ENCODE results near the gene LRMDA. TPM values are rescaled to one million over a fixed set of nuclear protein-coding genes. Genes with fewer than 3 reads are reported as not detected.

LRMDA gene
- total and polyA plus RNA-seq, 2 of the 13 experiments (the other 11 are each of a cell fraction or from before 2014, with no cell fraction given) = 13.4 to 22.0 TPM

DNA sequence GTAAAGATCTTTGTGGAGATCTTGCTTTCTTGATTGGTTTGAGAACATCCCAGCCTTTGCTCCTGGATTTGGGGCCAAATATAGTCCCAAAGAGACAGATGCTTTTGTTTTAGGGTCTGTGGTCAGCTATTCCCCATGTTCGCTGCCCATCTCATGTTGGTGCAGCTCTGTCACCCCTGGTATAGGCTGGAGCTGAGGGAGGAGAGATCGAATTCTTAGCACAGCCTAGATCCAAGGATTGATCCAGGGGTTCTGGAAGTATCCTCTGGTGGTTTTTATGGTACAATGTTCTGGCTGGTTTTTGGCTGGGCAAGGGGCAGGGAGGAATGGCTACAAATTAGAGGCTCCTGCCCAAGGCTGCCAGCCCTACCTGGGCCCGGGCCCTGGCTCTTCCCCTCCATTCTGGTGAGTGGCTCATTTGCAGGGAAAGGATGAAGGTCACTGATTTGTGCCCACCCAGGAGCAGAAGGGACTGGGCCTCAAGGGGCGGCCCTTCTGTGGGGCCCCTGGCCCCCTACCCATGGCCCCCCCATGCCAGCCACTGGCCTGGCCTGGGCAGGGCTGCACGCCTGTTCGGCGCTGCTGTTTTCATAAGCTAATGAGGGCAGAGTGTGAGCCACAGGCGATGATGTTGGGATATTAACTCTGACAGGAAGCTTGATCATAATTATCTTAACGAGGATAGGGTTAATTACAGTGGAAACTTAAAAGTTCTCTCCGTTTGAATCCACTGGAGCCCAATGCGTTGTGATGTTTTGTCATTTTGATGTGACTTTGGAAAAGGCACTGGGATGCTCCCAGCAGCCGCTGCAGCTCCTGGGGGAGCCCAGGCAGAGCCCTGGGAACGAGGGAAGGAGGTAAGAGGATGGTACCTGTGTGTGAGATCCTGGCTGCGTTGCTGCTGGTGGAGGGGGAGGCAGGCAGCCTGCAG is 600.6 kb downstream of the LRMDA start (continued):
- TF ChIP-seq, protein P1, sequence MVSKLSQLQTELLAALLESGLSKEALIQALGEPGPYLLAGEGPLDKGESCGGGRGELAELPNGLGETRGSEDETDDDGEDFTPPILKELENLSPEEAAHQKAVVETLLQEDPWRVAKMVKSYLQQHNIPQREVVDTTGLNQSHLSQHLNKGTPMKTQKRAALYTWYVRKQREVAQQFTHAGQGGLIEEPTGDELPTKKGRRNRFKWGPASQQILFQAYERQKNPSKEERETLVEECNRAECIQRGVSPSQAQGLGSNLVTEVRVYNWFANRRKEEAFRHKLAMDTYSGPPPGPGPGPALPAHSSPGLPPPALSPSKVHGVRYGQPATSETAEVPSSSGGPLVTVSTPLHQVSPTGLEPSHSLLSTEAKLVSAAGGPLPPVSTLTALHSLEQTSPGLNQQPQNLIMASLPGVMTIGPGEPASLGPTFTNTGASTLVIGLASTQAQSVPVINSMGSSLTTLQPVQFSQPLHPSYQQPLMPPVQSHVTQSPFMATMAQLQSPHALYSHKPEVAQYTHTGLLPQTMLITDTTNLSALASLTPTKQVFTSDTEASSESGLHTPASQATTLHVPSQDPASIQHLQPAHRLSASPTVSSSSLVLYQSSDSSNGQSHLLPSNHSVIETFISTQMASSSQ (IDR thresholded peaks at IDR 0.05; ENCODE audit: low read depth) = no peak
- TF ChIP-seq, protein P1 (CRISPR knock-in tag; IDR thresholded peaks at IDR 0.05; ENCODE audit: borderline replicate concordance) = no peak
- TF ChIP-seq POLR2AphosphoS5 (IDR thresholded peaks at IDR 0.05; ENCODE audit: low read depth, low read length) (peak; percentile 32), KAT7 (CRISPR knock-in tag; IDR thresholded peaks at IDR 0.05; ENCODE audit: borderline replicate concordance) (0 out of 2 replicates have a peak, but pooled peaks have one; percentile 17), ZFP90 (CRISPR knock-in tag; IDR thresholded peaks at IDR 0.05; ENCODE audit: borderline replicate concordance) (no peak), AGO1 (IDR thresholded peaks at IDR 0.05; ENCODE audit: low read depth, low read length, poor library complexity, severe bottlenecking) (no peak), ZNF713 (CRISPR knock-in tag; IDR thresholded peaks at IDR 0.05) (no peak), NFIB (CRISPR knock-in tag; IDR thresholded peaks at IDR 0.05; ENCODE audit: borderline replicate concordance) (no peak), SPEN (CRISPR knock-in tag; IDR thresholded peaks at IDR 0.05; ENCODE audit: low read depth) (peak; percentile 34; the same call in 1 of the 2 replicates), SP1 (IDR thresholded peaks at IDR 0.05) (no peak), SP1 (CRISPR knock-in tag; IDR thresholded peaks at IDR 0.05) (no peak), ZNF317 (CRISPR knock-in tag; IDR thresholded peaks at IDR 0.05) (0 out of 2 replicates have a peak, but pooled peaks have one; percentile 6)
- TF ChIP-seq, protein P2, sequence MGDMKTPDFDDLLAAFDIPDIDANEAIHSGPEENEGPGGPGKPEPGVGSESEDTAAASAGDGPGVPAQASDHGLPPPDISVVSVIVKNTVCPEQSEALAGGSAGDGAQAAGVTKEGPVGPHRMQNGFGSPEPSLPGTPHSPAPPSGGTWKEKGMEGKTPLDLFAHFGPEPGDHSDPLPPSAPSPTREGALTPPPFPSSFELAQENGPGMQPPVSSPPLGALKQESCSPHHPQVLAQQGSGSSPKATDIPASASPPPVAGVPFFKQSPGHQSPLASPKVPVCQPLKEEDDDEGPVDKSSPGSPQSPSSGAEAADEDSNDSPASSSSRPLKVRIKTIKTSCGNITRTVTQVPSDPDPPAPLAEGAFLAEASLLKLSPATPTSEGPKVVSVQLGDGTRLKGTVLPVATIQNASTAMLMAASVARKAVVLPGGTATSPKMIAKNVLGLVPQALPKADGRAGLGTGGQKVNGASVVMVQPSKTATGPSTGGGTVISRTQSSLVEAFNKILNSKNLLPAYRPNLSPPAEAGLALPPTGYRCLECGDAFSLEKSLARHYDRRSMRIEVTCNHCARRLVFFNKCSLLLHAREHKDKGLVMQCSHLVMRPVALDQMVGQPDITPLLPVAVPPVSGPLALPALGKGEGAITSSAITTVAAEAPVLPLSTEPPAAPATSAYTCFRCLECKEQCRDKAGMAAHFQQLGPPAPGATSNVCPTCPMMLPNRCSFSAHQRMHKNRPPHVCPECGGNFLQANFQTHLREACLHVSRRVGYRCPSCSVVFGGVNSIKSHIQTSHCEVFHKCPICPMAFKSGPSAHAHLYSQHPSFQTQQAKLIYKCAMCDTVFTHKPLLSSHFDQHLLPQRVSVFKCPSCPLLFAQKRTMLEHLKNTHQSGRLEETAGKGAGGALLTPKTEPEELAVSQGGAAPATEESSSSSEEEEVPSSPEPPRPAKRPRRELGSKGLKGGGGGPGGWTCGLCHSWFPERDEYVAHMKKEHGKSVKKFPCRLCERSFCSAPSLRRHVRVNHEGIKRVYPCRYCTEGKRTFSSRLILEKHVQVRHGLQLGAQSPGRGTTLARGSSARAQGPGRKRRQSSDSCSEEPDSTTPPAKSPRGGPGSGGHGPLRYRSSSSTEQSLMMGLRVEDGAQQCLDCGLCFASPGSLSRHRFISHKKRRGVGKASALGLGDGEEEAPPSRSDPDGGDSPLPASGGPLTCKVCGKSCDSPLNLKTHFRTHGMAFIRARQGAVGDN (CRISPR knock-in tag; IDR thresholded peaks at IDR 0.05) = peak; percentile 93
- TF ChIP-seq, protein P3, sequence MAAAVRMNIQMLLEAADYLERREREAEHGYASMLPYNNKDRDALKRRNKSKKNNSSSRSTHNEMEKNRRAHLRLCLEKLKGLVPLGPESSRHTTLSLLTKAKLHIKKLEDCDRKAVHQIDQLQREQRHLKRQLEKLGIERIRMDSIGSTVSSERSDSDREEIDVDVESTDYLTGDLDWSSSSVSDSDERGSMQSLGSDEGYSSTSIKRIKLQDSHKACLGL (CRISPR knock-in tag; IDR thresholded peaks at IDR 0.05) = 0 out of 2 replicates have a peak, but pooled peaks have one; percentile 9
- TF ChIP-seq, protein P4, sequence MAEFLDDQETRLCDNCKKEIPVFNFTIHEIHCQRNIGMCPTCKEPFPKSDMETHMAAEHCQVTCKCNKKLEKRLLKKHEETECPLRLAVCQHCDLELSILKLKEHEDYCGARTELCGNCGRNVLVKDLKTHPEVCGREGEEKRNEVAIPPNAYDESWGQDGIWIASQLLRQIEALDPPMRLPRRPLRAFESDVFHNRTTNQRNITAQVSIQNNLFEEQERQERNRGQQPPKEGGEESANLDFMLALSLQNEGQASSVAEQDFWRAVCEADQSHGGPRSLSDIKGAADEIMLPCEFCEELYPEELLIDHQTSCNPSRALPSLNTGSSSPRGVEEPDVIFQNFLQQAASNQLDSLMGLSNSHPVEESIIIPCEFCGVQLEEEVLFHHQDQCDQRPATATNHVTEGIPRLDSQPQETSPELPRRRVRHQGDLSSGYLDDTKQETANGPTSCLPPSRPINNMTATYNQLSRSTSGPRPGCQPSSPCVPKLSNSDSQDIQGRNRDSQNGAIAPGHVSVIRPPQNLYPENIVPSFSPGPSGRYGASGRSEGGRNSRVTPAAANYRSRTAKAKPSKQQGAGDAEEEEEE (CRISPR knock-in tag; IDR thresholded peaks at IDR 0.05; ENCODE audit: borderline replicate concordance) = no peak; the same call in 1 of the 2 replicates
- TF ChIP-seq, protein P5, sequence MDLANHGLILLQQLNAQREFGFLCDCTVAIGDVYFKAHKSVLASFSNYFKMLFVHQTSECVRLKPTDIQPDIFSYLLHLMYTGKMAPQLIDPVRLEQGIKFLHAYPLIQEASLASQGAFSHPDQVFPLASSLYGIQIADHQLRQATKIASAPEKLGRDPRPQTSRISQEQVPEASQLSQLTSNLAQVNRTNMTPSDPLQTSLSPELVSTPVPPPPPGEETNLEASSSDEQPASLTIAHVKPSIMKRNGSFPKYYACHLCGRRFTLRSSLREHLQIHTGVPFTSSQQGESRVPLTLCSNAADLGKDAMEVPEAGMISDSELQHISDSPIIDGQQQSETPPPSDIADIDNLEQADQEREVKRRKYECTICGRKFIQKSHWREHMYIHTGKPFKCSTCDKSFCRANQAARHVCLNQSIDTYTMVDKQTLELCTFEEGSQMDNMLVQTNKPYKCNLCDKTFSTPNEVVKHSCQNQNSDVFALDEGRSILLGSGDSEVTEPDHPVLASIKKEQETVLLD (CRISPR knock-in tag; IDR thresholded peaks at IDR 0.05; ENCODE audit: low read depth) = no peak

Data from HepG2 (cell line).